Nephron (organoid): ENCODE measurements around the gene SDF4.

Experiments used
- H3K27ac Mint-ChIP-seq, 3 experiments: 2 replicates each; pipeline ENCODE4 v1.8.0; 2020; ENCODE audit warnings: mixed read lengths in 3 of 3, mild to moderate bottlenecking in 2 of 3, moderate library complexity in 1 of 3
- H3K27me3 Mint-ChIP-seq: 2 replicates; pipeline ENCODE4 v1.8.0; 2021; ENCODE audit warnings: low read depth, mild to moderate bottlenecking, moderate library complexity, mixed read lengths
- H3K36me3 Mint-ChIP-seq: 2 replicates; pipeline ENCODE4 v1.8.0; 2020; ENCODE audit warnings: low read depth, mixed read lengths
- H3K4me1 Mint-ChIP-seq: 2 replicates; pipeline ENCODE4 v1.8.0; 2020; ENCODE audit warnings: mixed read lengths
- H3K4me3 Mint-ChIP-seq, 3 experiments: 2 replicates each; pipeline ENCODE4 v1.8.0; 2020; ENCODE audit warnings: mild to moderate bottlenecking in 3 of 3, mixed read lengths in 3 of 3, moderate library complexity in 2 of 3
- H3K9me3 Mint-ChIP-seq: 2 replicates; pipeline ENCODE4 v1.8.0; 2020; ENCODE audit warnings: mixed read lengths
- CTCF ChIP-seq, 3 experiments: fragments of 200-600 bp; sonication (generic); IDR thresholded peaks; one replicate each; pipeline ENCODE4 v1.5.0; 2021; ENCODE audit warnings: antibody characterized with exemption in 3 of 3; ENCODE audit not compliant: unreplicated experiment in 3 of 3

Gene SDF4

GRCh38 chr1:1256956-1257871 is 25.4 kb upstream of the SDF4 start:
- Mint-ChIP-seq H3K36me3 (peaks cover 58% of the 10 kb centered on the region), H3K27ac (no peak overlapping the region), H3K4me3 (no peak overlapping the region), H3K9me3 (no peaks in the 10 kb centered on the region), H3K4me1 (no peaks in the 10 kb centered on the region), H3K27me3 (no peaks in the 10 kb centered on the region)
- TF ChIP-seq CTCF (IDR thresholded peaks at IDR 0.05; ENCODE audit: unreplicated experiment in 3 of 3): no peak

- peaks cover 52% of the 10 kb centered on the region for H3K36me3 Mint-ChIP-seq
Observed at GRCh38 chr1:1255611-1256010, 23.8 kb upstream of the SDF4 start.

GRCh38 chr1:1255078-1255477 is 23.3 kb upstream of the SDF4 start:
- Mint-ChIP-seq H3K9me3 (no peaks in the 10 kb centered on the region), H3K4me3 (no peak overlapping the region)
- TF ChIP-seq CTCF (IDR thresholded peaks at IDR 0.05; ENCODE audit: unreplicated experiment in 3 of 3): no peak

More at GRCh38 chr1:1255611-1256010, 23.8 kb upstream of the SDF4 start:
- no peak for TF ChIP-seq CTCF (IDR thresholded peaks at IDR 0.05; ENCODE audit: unreplicated experiment in 3 of 3)
- H3K9me3 Mint-ChIP-seq: no peaks in the 10 kb centered on the region
- no peaks in the 10 kb centered on the region for H3K4me1 Mint-ChIP-seq
- no peak overlapping the region for H3K4me3 Mint-ChIP-seq
- no peak overlapping the region for H3K27ac Mint-ChIP-seq
- no peaks in the 10 kb centered on the region for H3K27me3 Mint-ChIP-seq

GRCh38 chr1:1254667-1254998 is 22.8 kb upstream of the SDF4 start:
- TF ChIP-seq CTCF (IDR thresholded peaks at IDR 0.05; ENCODE audit: unreplicated experiment in 3 of 3): no peak
- H3K9me3 Mint-ChIP-seq: no peaks in the 10 kb centered on the region
- H3K36me3 Mint-ChIP-seq: peaks cover 44% of the 10 kb centered on the region
- no peaks in the 10 kb centered on the region for H3K4me1 Mint-ChIP-seq
- no peak overlapping the region for H3K4me3 Mint-ChIP-seq
- H3K27ac Mint-ChIP-seq: no peak overlapping the region
- H3K27me3 Mint-ChIP-seq: no peaks in the 10 kb centered on the region

More at GRCh38 chr1:1255078-1255477, 23.3 kb upstream of the SDF4 start:
- Mint-ChIP-seq H3K27ac (no peak overlapping the region), H3K4me1 (no peaks in the 10 kb centered on the region), H3K36me3 (peaks cover 49% of the 10 kb centered on the region), H3K27me3 (no peaks in the 10 kb centered on the region)

- TF ChIP-seq CTCF (IDR thresholded peaks at IDR 0.05; ENCODE audit: unreplicated experiment in 3 of 3): no peak
- H3K36me3 Mint-ChIP-seq: peaks cover 40% of the 10 kb centered on the region
- no peaks in the 10 kb centered on the region for H3K9me3 Mint-ChIP-seq
- no peak overlapping the region for H3K27ac Mint-ChIP-seq
- no peaks in the 10 kb centered on the region for H3K27me3 Mint-ChIP-seq
- no peak overlapping the region for H3K4me3 Mint-ChIP-seq
- no peaks in the 10 kb centered on the region for H3K4me1 Mint-ChIP-seq
Observed at GRCh38 chr1:1253972-1254666, 22.3 kb upstream of the SDF4 start.
